Hepatocyte (in vitro differentiated cells): ENCODE data around the gene GIPC3. TPM values are rescaled to one million over a fixed set of nuclear protein-coding genes. Genes with fewer than 3 reads are reported as not detected.
"Not testable (repeated sequence)": the region's sequence is repeated elsewhere in the genome, so short reads cannot be mapped to it uniquely, and the experiment has no call there.

Experiments
- DNase-seq: peaks from one replicate; pipeline ENCODE4 v3.0.0-alpha.2; 2016; ENCODE audit warnings: low spot score
- H2AFZ ChIP-seq: fragments of 200-600 bp; sonication (generic); 2 replicates; pipeline ENCODE4 v1.6.0; 2016; ENCODE audit warnings: antibody characterized with exemption, mild to moderate bottlenecking
- H3K27ac ChIP-seq: fragments of 200-600 bp; sonication (generic); 2 replicates; pipeline ENCODE4 v1.5.1; 2016; ENCODE audit warnings: mild to moderate bottlenecking
- H3K27me3 ChIP-seq: fragments of 200-600 bp; sonication (generic); 2 replicates; pipeline ENCODE4 v1.6.1; 2016
- H3K36me3 ChIP-seq: fragments of 200-600 bp; sonication (generic); replicated peaks from 2 replicates; pipeline ENCODE4 v1.5.1; 2016; ENCODE audit warnings: low read depth; ENCODE audit not compliant: insufficient read depth
- H3K4me1 ChIP-seq: fragments of 200-600 bp; sonication (generic); 2 replicates; pipeline ENCODE4 v1.5.1; 2016; ENCODE audit warnings: mild to moderate bottlenecking, moderate library complexity; ENCODE audit not compliant: insufficient read depth
- H3K4me2 ChIP-seq: fragments of 200-600 bp; sonication (generic); 2 replicates; pipeline ENCODE4 v1.6.0; 2016
- H3K4me3 ChIP-seq: fragments of 200-600 bp; sonication (generic); 2 replicates; pipeline ENCODE4 v1.5.1; 2016; ENCODE audit warnings: mild to moderate bottlenecking
- H3K79me2 ChIP-seq: fragments of 200-600 bp; sonication (generic); 2 replicates; pipeline ENCODE4 v1.6.0; 2017; ENCODE audit warnings: mild to moderate bottlenecking
- H3K9me2 ChIP-seq: fragments of 200-600 bp; sonication (generic); replicated peaks from 2 replicates; pipeline ENCODE4 v1.6.0; 2017; ENCODE audit warnings: mild to moderate bottlenecking; ENCODE audit not compliant: insufficient read depth
- H3K9me3 ChIP-seq: fragments of 200-600 bp; sonication (generic); 2 replicates; pipeline ENCODE4 v1.5.1; 2016; ENCODE audit warnings: low read depth, mild to moderate bottlenecking
- H4K20me1 ChIP-seq: fragments of 200-600 bp; sonication (generic); 2 replicates; pipeline ENCODE4 v1.6.0; 2016; ENCODE audit warnings: mild to moderate bottlenecking; ENCODE audit not compliant: insufficient read depth, poor library complexity, severe bottlenecking
- CTCF ChIP-seq: fragments of 200-600 bp; sonication (generic); IDR thresholded peaks from 2 replicates; pipeline ENCODE4 v1.5.1; 2016; ENCODE audit warnings: antibody characterized with exemption, mild to moderate bottlenecking; ENCODE audit not compliant: poor library complexity
- EZH2 ChIP-seq: fragments of 200-600 bp; sonication (generic); IDR thresholded peaks from 2 replicates; pipeline ENCODE4 v1.6.1; 2016; ENCODE audit warnings: antibody characterized with exemption, mild to moderate bottlenecking, borderline replicate concordance
- EZH2phosphoT487 ChIP-seq: fragments of 200-600 bp; sonication (generic); IDR thresholded peaks from one replicate; pipeline ENCODE4 v1.6.1; 2018; ENCODE audit warnings: antibody characterized with exemption, mild to moderate bottlenecking, low read depth, moderate library complexity; ENCODE audit not compliant: unreplicated experiment, severe bottlenecking
- WGBS: methylation state at CpG from one replicate; pipeline ENCODE4 v1.1.6; 2016; ENCODE audit warnings: low lambda C conversion rate; ENCODE audit errors: missing lambda C conversion rate; 5-methylcytosine and 5-hydroxymethylcytosine counted together
- polyA plus RNA-seq: library from polyadenylated mRNA; unstranded; fragments of >200 nt; fragmentation: Nextera tagmentation; extraction: Ambion mirVana; gene quantifications from 2 replicates; pipeline ENCODE4 v1.2.1, GENCODE V29; 2016
- total RNA-seq: library from RNA; depleted of rRNA; stranded (reverse); fragments of >200 nt; gene quantifications from 2 replicates; pipeline ENCODE4 v1.2.3, GENCODE V29; 2014

Gene GIPC3
- total and polyA plus RNA-seq, 2 experiments from 2014 or later: 0.28 TPM; not detected in 1

GRCh38 chr19:3580156-3580934 is 4.9 kb upstream of the GIPC3 start:
- no peaks in the 10 kb centered on the region for H3K79me2 ChIP-seq
- H3K9me2 ChIP-seq: no peaks in the 10 kb centered on the region
- WGBS: 67% methylated on average over 11 of the region's 11 CpGs
- H3K4me1 ChIP-seq: peaks cover 9% of the 10 kb centered on the region
- no peak overlapping the region for H3K4me2 ChIP-seq
- H2AFZ ChIP-seq: no peak overlapping the region
- no peak overlapping the region for H3K4me3 ChIP-seq
- no peaks in the 10 kb centered on the region for H3K9me3 ChIP-seq
- H3K27me3 ChIP-seq: peaks cover 21% of the 10 kb centered on the region
- DNase-seq: no peak
- no peaks in the 10 kb centered on the region for H3K36me3 ChIP-seq
- TF ChIP-seq CTCF (no peak), EZH2 (no peak), EZH2phosphoT487 (no peak)
- no peak overlapping the region for H3K27ac ChIP-seq
- H4K20me1 ChIP-seq: no peaks in the 10 kb centered on the region

- not testable (repeated sequence) for H2AFZ ChIP-seq, H3K4me2 ChIP-seq, H3K9me3 ChIP-seq, H3K9me2 ChIP-seq, H3K27ac ChIP-seq, H4K20me1 ChIP-seq, DNase-seq, H3K36me3 ChIP-seq, H3K79me2 ChIP-seq, H3K4me3 ChIP-seq, H3K4me1 ChIP-seq
- H3K27me3 ChIP-seq: peaks cover 33% of the 10 kb centered on the region
- whole genome bisulfite sequencing: 81% methylated on average over 4 of the region's 4 CpGs
Measured at GRCh38 chr19:3581792-3582191, 3.5 kb upstream of the GIPC3 start.

- not testable (repeated sequence) for H4K20me1 ChIP-seq, H3K4me2 ChIP-seq, H3K9me2 ChIP-seq, H3K36me3 ChIP-seq, H3K79me2 ChIP-seq, H3K27ac ChIP-seq, H2AFZ ChIP-seq, H3K9me3 ChIP-seq, H3K4me3 ChIP-seq, H3K4me1 ChIP-seq, DNase-seq
- 88% methylated on average over 15 of the region's 15 CpGs for WGBS
- H3K27me3 ChIP-seq: peaks cover 36% of the 10 kb centered on the region
Measured at GRCh38 chr19:3584036-3584802, 1.1 kb upstream of the GIPC3 start.

- H3K4me3 ChIP-seq: no peak overlapping the region
- H3K27ac ChIP-seq: no peak overlapping the region
- H3K27me3 ChIP-seq: peaks cover 36% of the 10 kb centered on the region
- no peaks in the 10 kb centered on the region for H3K79me2 ChIP-seq
- H2AFZ ChIP-seq: no peak overlapping the region
- WGBS: 26% methylated on average over 15 of the region's 16 CpGs
- H3K4me1 ChIP-seq: no peaks in the 10 kb centered on the region
- H4K20me1 ChIP-seq: no peaks in the 10 kb centered on the region
- no peaks in the 10 kb centered on the region for H3K9me2 ChIP-seq
- H3K9me3 ChIP-seq: no peaks in the 10 kb centered on the region
- TF ChIP-seq CTCF: peak; percentile 40
- no peak for TF ChIP-seq EZH2
- no peak for TF ChIP-seq EZH2phosphoT487
- DNase-seq: no peak
- H3K4me2 ChIP-seq: peak overlapping the region; percentile 64
- H3K36me3 ChIP-seq: no peaks in the 10 kb centered on the region
Measured at GRCh38 chr19:3586127-3586626, 899 bp downstream of the GIPC3 start.
